ENCODE results near the gene XPA. TPM values are rescaled to one million over a fixed set of nuclear protein-coding genes. Genes with fewer than 3 reads are reported as not detected.

Gene XPA
- total RNA-seq, 6 donors from 2014 or later, result 10.4 to 26.8 (median 11.5) TPM

DNA sequence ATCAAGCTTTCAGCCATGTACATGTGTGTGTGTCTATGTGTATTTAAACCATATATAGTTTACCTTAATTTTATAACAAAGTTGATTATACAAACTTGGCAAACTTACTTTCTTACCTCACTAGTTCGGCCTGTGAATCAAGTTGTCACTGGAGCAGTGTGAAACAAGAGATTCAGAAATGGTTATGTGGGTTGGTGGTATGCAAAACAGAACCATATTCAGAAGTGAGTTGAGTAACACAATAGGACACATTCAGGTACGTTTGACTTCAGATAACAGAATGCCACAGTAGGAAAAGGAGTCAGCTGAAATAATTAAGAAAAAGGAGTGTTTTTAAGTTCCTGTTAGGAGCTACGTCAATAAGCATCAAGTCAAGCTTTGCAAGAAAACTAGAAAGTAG is 21.5 kb downstream of the XPA start:
- Histone ChIP-seq H3K9me3 (no peaks in the 10 kb centered on the region), H3K27ac (no peak overlapping the region), H3K4me3 (no peak overlapping the region), H3K4me1 (no peaks in the 10 kb centered on the region), H3K27me3 (no peaks in the 10 kb centered on the region), H3K36me3 (peaks cover 11 to 93% (median 48%) of the 10 kb centered on the region in 4 donors)
- 77% methylated on average over 3 of the region's 3 CpGs for WGBS, 2 donors
- no peak for ATAC-seq (ENCODE audit: low FRiP score in 2 of 2)
- no peak for DNase-seq
- TF ChIP-seq POLR2A (IDR thresholded peaks at IDR 0.05), result no peak
- no peak for TF ChIP-seq EP300 (IDR thresholded peaks at IDR 0.05)
- TF ChIP-seq POLR2AphosphoS5 (IDR thresholded peaks at IDR 0.05), result no peak
- TF ChIP-seq, protein P1, sequence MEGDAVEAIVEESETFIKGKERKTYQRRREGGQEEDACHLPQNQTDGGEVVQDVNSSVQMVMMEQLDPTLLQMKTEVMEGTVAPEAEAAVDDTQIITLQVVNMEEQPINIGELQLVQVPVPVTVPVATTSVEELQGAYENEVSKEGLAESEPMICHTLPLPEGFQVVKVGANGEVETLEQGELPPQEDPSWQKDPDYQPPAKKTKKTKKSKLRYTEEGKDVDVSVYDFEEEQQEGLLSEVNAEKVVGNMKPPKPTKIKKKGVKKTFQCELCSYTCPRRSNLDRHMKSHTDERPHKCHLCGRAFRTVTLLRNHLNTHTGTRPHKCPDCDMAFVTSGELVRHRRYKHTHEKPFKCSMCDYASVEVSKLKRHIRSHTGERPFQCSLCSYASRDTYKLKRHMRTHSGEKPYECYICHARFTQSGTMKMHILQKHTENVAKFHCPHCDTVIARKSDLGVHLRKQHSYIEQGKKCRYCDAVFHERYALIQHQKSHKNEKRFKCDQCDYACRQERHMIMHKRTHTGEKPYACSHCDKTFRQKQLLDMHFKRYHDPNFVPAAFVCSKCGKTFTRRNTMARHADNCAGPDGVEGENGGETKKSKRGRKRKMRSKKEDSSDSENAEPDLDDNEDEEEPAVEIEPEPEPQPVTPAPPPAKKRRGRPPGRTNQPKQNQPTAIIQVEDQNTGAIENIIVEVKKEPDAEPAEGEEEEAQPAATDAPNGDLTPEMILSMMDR (IDR thresholded peaks at IDR 0.05), result no peak

DNA sequence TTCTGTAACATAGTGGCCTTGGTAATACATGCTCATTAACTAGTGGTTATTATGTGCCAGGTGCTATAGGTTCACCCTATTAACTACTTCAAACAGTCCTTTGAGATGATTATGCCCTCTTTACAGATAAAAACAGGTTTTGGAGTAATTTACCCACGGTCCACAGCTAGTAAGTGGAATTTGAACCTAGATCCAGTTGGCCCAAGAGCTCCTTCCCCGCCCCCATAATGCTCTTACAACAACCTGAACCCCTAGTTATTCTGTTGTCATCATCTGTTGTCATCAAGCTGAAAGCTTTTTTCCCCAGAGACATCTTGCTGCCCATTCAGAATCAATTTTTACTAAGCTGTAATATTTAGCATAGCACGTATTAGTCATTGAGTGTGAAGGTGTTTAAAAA is 23.2 kb downstream of the XPA start:
- peaks cover 28 to 95% (median 56%) of the 10 kb centered on the region in 4 donors for H3K36me3 ChIP-seq
- no peak overlapping the region for H3K4me3 ChIP-seq
- no peaks in the 10 kb centered on the region for H3K9me3 ChIP-seq
- no peak overlapping the region for H3K27ac ChIP-seq
- no peak for ATAC-seq (ENCODE audit: low FRiP score in 2 of 2)
- TF ChIP-seq, protein P1 (IDR thresholded peaks at IDR 0.05), result no peak
- no peak for TF ChIP-seq POLR2A (IDR thresholded peaks at IDR 0.05)
- TF ChIP-seq EP300 (IDR thresholded peaks at IDR 0.05), result no peak
- no peak for TF ChIP-seq POLR2AphosphoS5 (IDR thresholded peaks at IDR 0.05)
- no peak for DNase-seq
- no peaks in the 10 kb centered on the region for H3K27me3 ChIP-seq
- no peaks in the 10 kb centered on the region for H3K4me1 ChIP-seq
- 59 to 90% methylated on average over 3 of the region's 3 CpGs for WGBS, 2 donors

DNA sequence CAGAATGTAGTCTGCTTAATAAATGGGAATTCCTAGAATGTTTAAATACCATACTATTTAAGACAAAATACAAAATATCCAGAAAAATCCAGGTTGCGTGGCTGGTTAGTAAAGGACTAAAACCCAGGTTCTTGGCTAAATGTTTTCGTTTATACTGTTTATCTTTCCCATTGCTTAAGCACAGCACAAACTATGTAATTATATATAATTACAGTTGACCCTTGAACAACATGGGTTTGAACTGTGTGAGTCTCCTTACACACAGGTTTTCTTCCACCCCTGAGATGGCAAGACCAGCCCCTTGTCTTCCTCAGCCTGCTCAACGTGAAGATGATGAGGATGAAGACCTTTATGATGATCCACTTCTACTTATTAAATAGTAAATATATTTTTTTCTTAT is 24.7 kb downstream of the XPA start:
- Histone ChIP-seq H3K4me3 (no peak overlapping the region), H3K36me3 (peaks cover 39 to 98% (median 63%) of the 10 kb centered on the region in 4 donors), H3K4me1 (no peaks in the 10 kb centered on the region), H3K27ac (no peak overlapping the region), H3K9me3 (no peaks in the 10 kb centered on the region), H3K27me3 (no peaks in the 10 kb centered on the region)
- TF ChIP-seq, protein P1 (IDR thresholded peaks at IDR 0.05), result no peak
- DNase-seq (no peak), ATAC-seq (ENCODE audit: low FRiP score in 2 of 2) (no peak)
- 92 to 97% methylated on average over 3 of the region's 3 CpGs for whole genome bisulfite sequencing, 2 donors

DNA sequence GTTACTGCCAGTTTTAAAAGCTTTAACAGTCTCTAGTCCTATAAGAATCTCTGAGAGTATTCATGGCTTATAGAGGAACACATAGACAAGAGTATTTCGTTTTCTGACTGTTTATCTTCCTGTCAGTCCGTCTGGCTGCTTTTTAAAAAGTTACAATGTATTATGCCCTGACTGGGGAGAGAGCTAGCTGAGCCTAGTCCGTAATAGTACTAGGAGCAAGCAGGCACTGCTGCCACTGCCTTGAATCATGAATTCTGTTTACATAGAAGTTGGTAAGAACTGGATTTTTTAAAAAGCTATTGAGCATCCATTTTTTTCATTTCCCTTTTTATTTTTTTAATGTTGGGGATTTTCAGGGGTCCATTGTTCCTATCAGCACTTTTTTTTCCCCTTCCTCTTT is 26.6 kb downstream of the XPA start:
- DNase-seq (no peak), ATAC-seq (ENCODE audit: low FRiP score in 2 of 2) (no peak)
- no peaks in the 10 kb centered on the region for H3K9me3 ChIP-seq
- TF ChIP-seq POLR2A (IDR thresholded peaks at IDR 0.05), result no peak
- no peak for TF ChIP-seq POLR2AphosphoS5 (IDR thresholded peaks at IDR 0.05)
- TF ChIP-seq, protein P1 (IDR thresholded peaks at IDR 0.05), result no peak
- no peak for TF ChIP-seq EP300 (IDR thresholded peaks at IDR 0.05)
- H3K4me1 ChIP-seq, result no peaks in the 10 kb centered on the region
- H3K27ac ChIP-seq, result no peak overlapping the region
- peaks cover 55 to 100% (median 71%) of the 10 kb centered on the region in 4 donors for H3K36me3 ChIP-seq
- no peak overlapping the region for H3K4me3 ChIP-seq
- WGBS, 2 donors, result 47 to 77% methylated on average over 3 of the region's 3 CpGs
- H3K27me3 ChIP-seq, result no peaks in the 10 kb centered on the region

DNA sequence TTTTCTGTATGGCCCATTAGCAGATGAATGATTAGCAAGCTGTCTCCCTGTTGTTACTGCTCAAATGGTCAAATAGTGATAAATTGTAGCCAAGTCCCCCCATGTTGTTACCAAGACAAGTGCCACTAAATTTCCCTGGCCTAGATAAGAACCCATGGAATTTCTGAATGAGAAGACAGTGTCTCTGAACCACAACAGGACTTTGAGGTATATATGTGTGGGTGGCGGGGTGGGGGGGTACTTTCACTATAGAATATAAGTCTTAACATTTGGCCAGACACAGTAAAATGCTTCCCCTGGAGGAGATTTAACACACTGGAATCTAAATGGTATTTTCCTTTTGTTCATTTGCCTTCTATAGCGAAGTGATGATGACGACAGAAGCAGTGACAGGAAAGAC is 28.7 kb downstream of the XPA start:
- Histone ChIP-seq H3K36me3 (peaks cover 69 to 100% (median 71%) of the 10 kb centered on the region in 4 donors), H3K4me1 (no peaks in the 10 kb centered on the region), H3K27me3 (no peaks in the 10 kb centered on the region), H3K4me3 (no peak overlapping the region), H3K9me3 (no peaks in the 10 kb centered on the region), H3K27ac (no peak overlapping the region)
- DNase-seq (no peak), ATAC-seq (ENCODE audit: low FRiP score in 2 of 2) (no peak)
- 65 to 94% methylated on average over 3 of the region's 3 CpGs for WGBS, 2 donors
- no peak for TF ChIP-seq EP300 (IDR thresholded peaks at IDR 0.05)
- no peak for TF ChIP-seq POLR2AphosphoS5 (IDR thresholded peaks at IDR 0.05)
- no peak for TF ChIP-seq POLR2A (IDR thresholded peaks at IDR 0.05)
- TF ChIP-seq, protein P1 (IDR thresholded peaks at IDR 0.05), result no peak
